ENCODE results near the gene MORN5.
A peak's percentile ranks its signal among the peaks of the same experiment; 100 is the strongest.
"Not testable (repeated sequence)": the region's sequence is repeated elsewhere in the genome, so short reads cannot be mapped to it uniquely, and the experiment has no call there.

The MORN5 gene

DNA sequence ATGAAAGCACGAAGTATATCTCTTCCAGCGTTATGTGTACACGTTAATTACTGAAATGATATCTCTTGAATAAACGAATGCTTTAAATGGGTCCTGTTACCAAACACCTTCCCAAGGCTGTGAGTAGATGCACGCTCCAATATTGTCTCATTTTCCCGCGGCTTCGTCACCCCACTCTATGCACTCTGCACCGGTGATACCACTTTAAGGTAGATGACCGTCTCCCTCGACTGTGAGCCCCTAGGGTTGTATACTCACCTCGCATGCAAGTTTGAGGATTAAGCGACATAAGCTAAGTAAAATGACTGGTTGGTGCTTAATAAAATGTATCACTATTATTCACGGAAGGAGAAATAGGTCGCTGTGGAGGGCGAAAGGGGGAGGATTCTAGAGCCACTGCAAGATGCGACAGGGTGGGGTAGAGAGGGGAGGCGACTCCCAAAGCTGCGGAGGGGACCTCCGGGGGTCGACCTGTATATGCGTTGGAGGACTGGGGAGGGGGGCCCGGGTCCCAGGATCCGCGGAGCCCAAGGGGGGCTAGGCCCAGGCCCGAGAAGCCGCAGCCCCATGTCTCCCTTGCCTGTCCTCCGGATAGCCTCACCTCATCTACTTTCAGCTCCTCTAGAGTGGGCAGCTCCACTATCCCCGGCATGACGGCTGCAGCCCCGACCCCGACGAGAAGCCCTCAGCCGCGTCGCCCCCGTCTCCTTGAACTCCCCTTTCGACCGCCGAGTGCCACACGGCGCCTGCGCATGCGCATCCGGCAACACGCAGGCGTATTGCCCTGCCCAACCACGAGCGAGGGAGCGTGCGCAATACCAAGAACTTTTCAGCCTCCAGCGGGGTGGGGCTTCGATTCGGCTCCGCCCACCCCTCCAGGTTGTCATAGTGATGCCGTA lies at the start of gene MORN5, which contains the start of gene NDUFA8:
MORN5 (plus strand) TSS at position 883 of the 899 bp plus-strand sequence. CDS start 65 bp downstream, outside the sequence.
NDUFA8 (minus strand) TSS at position 754 of the 899 bp plus-strand sequence; CDS start at position 652, 102 bp downstream.
- DNase-seq (ENCODE audit: low spot score): peak; percentile 95

GRCh38 chr9:122110100-122110833 lies 49.4 kb upstream of the MORN5 start:
- DNase-seq (ENCODE audit: low spot score): no peak

- no peak for DNase-seq (ENCODE audit: low spot score)
Observed at GRCh38 chr9:122111413-122112085, 48.2 kb upstream of the MORN5 start.

DNA sequence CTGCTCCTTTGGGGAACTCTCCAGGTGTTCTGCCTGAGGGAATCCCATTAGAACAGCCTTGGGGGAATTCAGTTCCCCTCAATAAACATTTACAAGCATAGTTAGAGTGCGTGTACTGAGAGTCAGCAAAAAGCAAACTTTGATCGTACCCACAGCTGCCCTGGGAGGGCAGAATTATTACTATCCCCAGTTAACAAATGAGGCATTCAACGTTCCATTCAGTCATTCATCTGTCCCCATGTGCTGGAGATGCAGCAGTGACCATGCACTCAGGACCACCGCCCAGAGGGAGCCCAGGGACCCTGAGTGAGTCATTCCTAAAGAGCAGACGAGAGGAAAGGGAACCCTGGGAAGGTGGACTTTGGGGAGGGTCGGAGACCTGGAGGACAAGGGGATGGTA lies 47.5 kb upstream of the MORN5 start:
- DNase-seq (ENCODE audit: low spot score): no peak

DNA sequence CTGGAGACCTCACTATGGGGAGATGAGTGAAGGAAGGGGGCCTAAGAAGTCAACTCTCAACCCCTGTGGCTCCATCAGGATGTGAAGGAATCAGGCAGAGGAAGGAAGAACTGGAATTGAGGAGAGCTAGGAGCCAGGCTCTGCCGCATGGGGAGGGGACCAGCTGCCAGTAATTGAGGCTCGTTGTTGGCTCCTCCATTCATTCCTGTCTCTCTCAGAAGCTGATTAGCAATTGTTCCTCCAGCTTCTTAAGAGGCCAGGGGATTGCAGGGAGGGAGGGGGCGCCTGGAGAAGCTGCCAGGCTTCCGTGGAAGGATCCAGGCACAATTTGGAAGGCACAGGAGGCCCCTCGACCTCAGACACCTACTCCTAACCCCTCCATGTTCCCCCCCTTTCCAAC lies 46.1 kb upstream of the MORN5 start:
- no peak for DNase-seq (ENCODE audit: low spot score)

- DNase-seq (ENCODE audit: low spot score): no peak
Observed at GRCh38 chr9:122115176-122116035, 44.3 kb upstream of the MORN5 start.

- no peak for DNase-seq (ENCODE audit: low spot score)
Observed at GRCh38 chr9:122116040-122116439, 43.7 kb upstream of the MORN5 start.

DNA sequence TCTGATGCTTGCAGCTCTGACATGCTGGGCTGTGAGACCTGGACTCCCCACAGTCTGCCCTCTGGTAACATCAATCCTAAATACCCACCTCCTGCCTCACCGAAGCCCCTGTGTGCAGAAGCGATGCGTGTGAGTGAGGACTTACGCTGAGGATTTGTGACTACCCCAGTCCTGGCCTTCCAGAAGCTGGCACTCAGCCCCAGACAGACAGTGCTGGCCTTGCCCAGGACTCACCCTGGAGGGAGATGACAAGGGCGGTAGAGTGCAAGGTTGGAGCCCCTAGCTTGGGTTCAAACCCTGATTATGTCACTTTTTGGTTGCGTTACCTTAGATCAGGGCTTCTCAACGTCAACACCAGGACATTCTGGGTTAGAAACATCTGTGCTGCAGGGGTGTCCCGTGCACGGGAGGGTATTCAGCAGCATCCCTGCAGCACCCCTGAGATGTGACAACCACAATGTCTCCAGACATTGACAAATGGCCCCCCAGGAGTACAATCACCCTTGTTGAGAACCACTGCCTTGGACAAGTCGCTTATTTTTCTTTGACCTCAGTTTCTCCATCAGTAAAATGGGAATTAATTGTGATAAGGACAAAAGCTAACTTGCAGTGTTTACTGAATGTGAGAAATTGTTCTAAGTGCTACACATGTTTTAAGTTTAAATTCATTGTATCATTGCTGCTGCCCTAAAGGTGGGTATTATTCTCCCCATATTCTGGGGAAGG lies 43.1 kb upstream of the MORN5 start:
- no peak for DNase-seq (ENCODE audit: low spot score)

GRCh38 chr9:122117241-122117640 lies 42.5 kb upstream of the MORN5 start:
- not testable (repeated sequence) for DNase-seq (ENCODE audit: low spot score)

DNA sequence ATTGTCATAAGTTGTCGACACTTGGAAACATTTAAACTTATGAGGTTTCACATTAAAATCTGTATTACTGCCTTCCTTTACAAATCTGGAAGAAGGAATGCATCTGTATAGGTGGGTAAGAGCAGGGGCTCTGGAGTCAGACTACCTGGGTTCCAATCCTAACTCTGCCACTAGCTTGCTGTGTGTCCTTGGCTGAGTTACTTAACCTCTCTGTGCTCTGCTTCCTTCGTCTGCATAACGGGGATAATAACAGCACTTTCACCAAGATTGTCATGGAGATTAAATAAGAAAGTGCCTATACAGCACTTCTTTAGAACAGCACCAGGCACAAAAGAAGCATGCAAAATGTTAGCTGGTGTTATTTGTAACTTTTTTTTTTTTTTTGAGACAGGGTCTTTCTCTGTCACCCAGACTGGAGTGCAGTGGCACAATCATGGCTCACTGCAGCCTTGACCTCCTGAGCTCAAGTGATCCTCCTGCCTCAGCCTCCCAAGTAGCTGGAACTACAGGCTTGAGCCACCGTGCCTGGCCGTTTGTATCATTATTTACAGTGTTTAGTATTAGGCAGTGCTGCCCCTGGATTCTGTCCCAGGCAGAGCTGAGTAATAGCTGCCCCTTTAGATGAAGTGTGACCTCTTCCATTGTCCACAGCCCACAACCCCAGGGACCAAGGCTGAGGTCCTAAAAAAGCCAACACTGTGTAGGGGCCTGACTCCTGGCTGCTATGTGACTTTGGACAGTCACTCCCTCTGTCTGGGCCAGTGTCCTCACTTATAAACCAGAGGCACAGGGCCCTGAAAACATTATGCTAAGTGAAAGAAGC lies 41.2 kb upstream of the MORN5 start:
- no peak for DNase-seq (ENCODE audit: low spot score)

DNA sequence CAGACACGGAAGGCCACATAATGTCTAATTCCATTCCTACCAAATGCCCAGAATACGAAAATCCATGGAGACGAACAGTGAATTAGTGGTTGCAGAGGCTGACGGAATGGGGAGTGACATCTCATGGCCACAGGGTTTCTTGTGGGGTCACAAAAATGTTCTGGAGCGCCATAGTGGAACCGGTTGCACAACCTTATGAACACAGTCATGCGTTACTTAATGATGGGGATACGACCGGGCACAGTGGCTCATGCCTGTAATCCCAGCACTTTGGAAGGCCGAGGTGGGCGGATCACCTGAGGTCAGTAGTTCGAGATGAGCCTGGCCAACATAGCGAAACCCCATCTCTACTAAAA lies 40.6 kb upstream of the MORN5 start:
- no peak for DNase-seq (ENCODE audit: low spot score)

GRCh38 chr9:122119721-122120120 lies 40.0 kb upstream of the MORN5 start:
- no peak for DNase-seq (ENCODE audit: low spot score)

- DNase-seq (ENCODE audit: low spot score): no peak
Observed at GRCh38 chr9:122120316-122121071, 39.2 kb upstream of the MORN5 start.

- DNase-seq (ENCODE audit: low spot score): no peak
Observed at GRCh38 chr9:122121391-122121790, 38.3 kb upstream of the MORN5 start.

DNA sequence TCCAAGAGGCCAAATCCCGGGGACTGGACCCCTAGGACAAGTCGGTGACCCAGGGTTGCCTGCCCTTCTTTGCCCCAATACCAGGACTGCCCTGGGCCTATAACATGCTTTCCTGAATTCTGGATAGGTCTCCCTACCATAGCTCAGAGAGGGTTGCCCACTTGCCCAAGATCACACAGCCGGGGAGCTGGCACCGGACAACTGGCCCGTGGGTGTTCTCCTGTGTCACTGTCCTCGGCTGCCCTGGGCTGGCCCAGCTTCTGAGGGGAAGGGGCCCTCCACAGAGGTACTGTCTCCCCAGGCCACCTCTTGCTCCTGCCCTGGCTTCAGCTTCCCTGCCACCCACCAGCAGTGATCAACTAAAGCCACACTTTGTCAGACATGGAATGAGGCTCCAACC lies 37.8 kb upstream of the MORN5 start:
- DNase-seq (ENCODE audit: low spot score): no peak

- no peak for DNase-seq (ENCODE audit: low spot score)
Observed at GRCh38 chr9:122122468-122122867, 37.2 kb upstream of the MORN5 start.

- peak; percentile 62 for DNase-seq (ENCODE audit: low spot score)
Observed at GRCh38 chr9:122122903-122123632, 36.6 kb upstream of the MORN5 start.

- no peak for DNase-seq (ENCODE audit: low spot score)
Observed at GRCh38 chr9:122124048-122124447, 35.7 kb upstream of the MORN5 start.

- no peak for DNase-seq (ENCODE audit: low spot score)
Observed at GRCh38 chr9:122124528-122124927, 35.2 kb upstream of the MORN5 start.

All from cerebellar cortex (tissue), 1 donor.